ENCODE data around the gene GORAB. TPM values are rescaled to one million over a fixed set of nuclear protein-coding genes. Genes with fewer than 3 reads are reported as not detected.

Gene GORAB
- polyA plus RNA-seq, 1 donor from 2014 or later = 17.8 TPM

DNA sequence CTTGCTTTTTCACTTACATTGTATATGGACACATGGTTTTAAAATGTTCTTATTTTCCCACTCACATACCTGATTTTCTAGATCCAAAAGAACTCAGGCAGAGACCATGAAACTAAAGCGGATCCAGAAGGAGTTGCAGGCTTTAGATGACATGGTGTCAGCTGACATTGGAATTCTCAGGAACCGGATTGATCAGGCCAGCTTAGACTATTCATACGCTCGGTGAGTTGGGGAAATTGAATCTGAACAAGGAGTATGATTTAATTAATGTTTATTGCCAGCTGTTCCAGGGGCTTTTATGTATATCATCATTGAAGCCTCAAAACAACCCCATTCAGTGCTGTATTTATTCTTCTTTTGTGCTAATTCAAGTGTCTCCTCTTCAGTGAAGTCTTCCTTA is 12.7 kb downstream of the GORAB start:
- Histone ChIP-seq H3F3A (ENCODE audit: insufficient read depth, low read length, poor library complexity, severe bottlenecking) (no peaks in the 10 kb centered on the region), H3K9ac (ENCODE audit: low read length) (no peak overlapping the region), H2AFZ (ENCODE audit: low read depth, low read length) (no peak overlapping the region), H3K27me3 (ENCODE audit: insufficient read depth, low read depth, low read length) (no peaks in the 10 kb centered on the region), H3K27ac (ENCODE audit: low read length) (no peak overlapping the region), H3K4me3 (ENCODE audit: low read length) (no peak overlapping the region), H3K79me2 (replicated peaks; ENCODE audit: insufficient read depth, low read length) (no peaks in the 10 kb centered on the region), H3K9me2 (ENCODE audit: insufficient read depth, low read length) (no peaks in the 10 kb centered on the region), H3K36me3 (ENCODE audit: insufficient read depth, low read length) (peaks cover 9% of the 10 kb centered on the region), H3K9me3 (ENCODE audit: low read length) (no peaks in the 10 kb centered on the region), H4K20me1 (ENCODE audit: insufficient read depth) (no peaks in the 10 kb centered on the region), H3K4me2 (ENCODE audit: low read length) (no peak overlapping the region)
- TF ChIP-seq MXI1 (conservative IDR thresholded peaks at IDR 0.05; ENCODE audit: poor library complexity, severe bottlenecking) (no peak), EP300 (conservative IDR thresholded peaks at IDR 0.05; ENCODE audit: poor library complexity, severe bottlenecking) (no peak), POLR2AphosphoS5 (IDR thresholded peaks at IDR 0.05) (no peak), RAD21 (conservative IDR thresholded peaks at IDR 0.05) (no peak), SMC3 (conservative IDR thresholded peaks at IDR 0.05; ENCODE audit: poor library complexity) (no peak), EZH2 (IDR thresholded peaks at IDR 0.05; ENCODE audit: borderline replicate concordance, insufficient read depth, low read length, poor library complexity, severe bottlenecking) (no peak), TAF1 (IDR thresholded peaks at IDR 0.05; ENCODE audit: low read depth) (no peak)
- TF ChIP-seq, protein P1, sequence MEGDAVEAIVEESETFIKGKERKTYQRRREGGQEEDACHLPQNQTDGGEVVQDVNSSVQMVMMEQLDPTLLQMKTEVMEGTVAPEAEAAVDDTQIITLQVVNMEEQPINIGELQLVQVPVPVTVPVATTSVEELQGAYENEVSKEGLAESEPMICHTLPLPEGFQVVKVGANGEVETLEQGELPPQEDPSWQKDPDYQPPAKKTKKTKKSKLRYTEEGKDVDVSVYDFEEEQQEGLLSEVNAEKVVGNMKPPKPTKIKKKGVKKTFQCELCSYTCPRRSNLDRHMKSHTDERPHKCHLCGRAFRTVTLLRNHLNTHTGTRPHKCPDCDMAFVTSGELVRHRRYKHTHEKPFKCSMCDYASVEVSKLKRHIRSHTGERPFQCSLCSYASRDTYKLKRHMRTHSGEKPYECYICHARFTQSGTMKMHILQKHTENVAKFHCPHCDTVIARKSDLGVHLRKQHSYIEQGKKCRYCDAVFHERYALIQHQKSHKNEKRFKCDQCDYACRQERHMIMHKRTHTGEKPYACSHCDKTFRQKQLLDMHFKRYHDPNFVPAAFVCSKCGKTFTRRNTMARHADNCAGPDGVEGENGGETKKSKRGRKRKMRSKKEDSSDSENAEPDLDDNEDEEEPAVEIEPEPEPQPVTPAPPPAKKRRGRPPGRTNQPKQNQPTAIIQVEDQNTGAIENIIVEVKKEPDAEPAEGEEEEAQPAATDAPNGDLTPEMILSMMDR (IDR thresholded peaks at IDR 0.05; ENCODE audit: poor library complexity, severe bottlenecking) = no peak
- TF ChIP-seq, protein P2, sequence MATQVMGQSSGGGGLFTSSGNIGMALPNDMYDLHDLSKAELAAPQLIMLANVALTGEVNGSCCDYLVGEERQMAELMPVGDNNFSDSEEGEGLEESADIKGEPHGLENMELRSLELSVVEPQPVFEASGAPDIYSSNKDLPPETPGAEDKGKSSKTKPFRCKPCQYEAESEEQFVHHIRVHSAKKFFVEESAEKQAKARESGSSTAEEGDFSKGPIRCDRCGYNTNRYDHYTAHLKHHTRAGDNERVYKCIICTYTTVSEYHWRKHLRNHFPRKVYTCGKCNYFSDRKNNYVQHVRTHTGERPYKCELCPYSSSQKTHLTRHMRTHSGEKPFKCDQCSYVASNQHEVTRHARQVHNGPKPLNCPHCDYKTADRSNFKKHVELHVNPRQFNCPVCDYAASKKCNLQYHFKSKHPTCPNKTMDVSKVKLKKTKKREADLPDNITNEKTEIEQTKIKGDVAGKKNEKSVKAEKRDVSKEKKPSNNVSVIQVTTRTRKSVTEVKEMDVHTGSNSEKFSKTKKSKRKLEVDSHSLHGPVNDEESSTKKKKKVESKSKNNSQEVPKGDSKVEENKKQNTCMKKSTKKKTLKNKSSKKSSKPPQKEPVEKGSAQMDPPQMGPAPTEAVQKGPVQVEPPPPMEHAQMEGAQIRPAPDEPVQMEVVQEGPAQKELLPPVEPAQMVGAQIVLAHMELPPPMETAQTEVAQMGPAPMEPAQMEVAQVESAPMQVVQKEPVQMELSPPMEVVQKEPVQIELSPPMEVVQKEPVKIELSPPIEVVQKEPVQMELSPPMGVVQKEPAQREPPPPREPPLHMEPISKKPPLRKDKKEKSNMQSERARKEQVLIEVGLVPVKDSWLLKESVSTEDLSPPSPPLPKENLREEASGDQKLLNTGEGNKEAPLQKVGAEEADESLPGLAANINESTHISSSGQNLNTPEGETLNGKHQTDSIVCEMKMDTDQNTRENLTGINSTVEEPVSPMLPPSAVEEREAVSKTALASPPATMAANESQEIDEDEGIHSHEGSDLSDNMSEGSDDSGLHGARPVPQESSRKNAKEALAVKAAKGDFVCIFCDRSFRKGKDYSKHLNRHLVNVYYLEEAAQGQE (IDR thresholded peaks at IDR 0.05; ENCODE audit: borderline replicate concordance) = no peak

DNA sequence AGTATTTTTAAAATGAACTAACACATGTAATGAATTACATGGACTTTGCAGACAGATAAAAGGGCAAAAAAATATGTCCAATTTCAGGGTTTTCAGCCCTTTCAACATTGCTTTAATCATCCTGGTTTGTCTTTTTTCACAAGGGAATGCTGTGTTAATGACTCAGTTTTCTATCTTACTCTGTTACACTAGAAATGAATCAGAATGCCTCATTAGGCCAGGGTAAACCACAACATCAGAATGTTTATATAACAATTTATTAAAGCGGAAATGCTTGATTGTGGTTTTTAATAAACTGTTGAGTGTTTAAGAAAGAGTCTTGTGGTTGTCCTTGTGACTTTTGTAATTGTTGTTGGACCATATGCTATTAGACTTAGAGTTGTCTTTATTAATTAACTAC is 13.5 kb downstream of the GORAB start:
- no peak overlapping the region for H3K27ac ChIP-seq (ENCODE audit: low read length)
- no peaks in the 10 kb centered on the region for H3K79me2 ChIP-seq (replicated peaks; ENCODE audit: insufficient read depth, low read length)
- H3K4me2 ChIP-seq (ENCODE audit: low read length) = no peak overlapping the region
- no peaks in the 10 kb centered on the region for H3K9me2 ChIP-seq (ENCODE audit: insufficient read depth, low read length)
- H3K36me3 ChIP-seq (ENCODE audit: insufficient read depth, low read length) = peaks cover 12% of the 10 kb centered on the region
- TF ChIP-seq, protein P2 (IDR thresholded peaks at IDR 0.05; ENCODE audit: borderline replicate concordance) = no peak
- no peak for TF ChIP-seq RAD21 (conservative IDR thresholded peaks at IDR 0.05)
- TF ChIP-seq EZH2 (IDR thresholded peaks at IDR 0.05; ENCODE audit: borderline replicate concordance, insufficient read depth, low read length, poor library complexity, severe bottlenecking) = no peak
- TF ChIP-seq, protein P1 (IDR thresholded peaks at IDR 0.05; ENCODE audit: poor library complexity, severe bottlenecking) = no peak
- no peak for TF ChIP-seq MXI1 (conservative IDR thresholded peaks at IDR 0.05; ENCODE audit: poor library complexity, severe bottlenecking)
- no peak for TF ChIP-seq POLR2AphosphoS5 (IDR thresholded peaks at IDR 0.05)
- TF ChIP-seq EP300 (conservative IDR thresholded peaks at IDR 0.05; ENCODE audit: poor library complexity, severe bottlenecking) = no peak
- no peak for TF ChIP-seq SMC3 (conservative IDR thresholded peaks at IDR 0.05; ENCODE audit: poor library complexity)
- TF ChIP-seq TAF1 (IDR thresholded peaks at IDR 0.05; ENCODE audit: low read depth) = no peak
- no peak overlapping the region for H3K9ac ChIP-seq (ENCODE audit: low read length)
- no peaks in the 10 kb centered on the region for H4K20me1 ChIP-seq (ENCODE audit: insufficient read depth)
- H3K4me3 ChIP-seq (ENCODE audit: low read length) = no peak overlapping the region
- no peak overlapping the region for H2AFZ ChIP-seq (ENCODE audit: low read depth, low read length)
- no peaks in the 10 kb centered on the region for H3F3A ChIP-seq (ENCODE audit: insufficient read depth, low read length, poor library complexity, severe bottlenecking)
- no peaks in the 10 kb centered on the region for H3K27me3 ChIP-seq (ENCODE audit: insufficient read depth, low read depth, low read length)
- no peaks in the 10 kb centered on the region for H3K9me3 ChIP-seq (ENCODE audit: low read length)
